ENCODE results near the gene RUNX2. TPM values are rescaled to one million over a fixed set of nuclear protein-coding genes. Genes with fewer than 3 reads are reported as not detected.
"Not testable (repeated sequence)": the region's sequence is repeated elsewhere in the genome, so short reads cannot be mapped to it uniquely, and the experiment has no call there.

The RUNX2 gene
- total RNA-seq, 1 donor from 2014 or later = not detected

- no peak for DNase-seq (ENCODE audit: low read depth in 2 of 2)
Observed at GRCh38 chr6:45553730-45554344, 225.7 kb downstream of the RUNX2 start.

- no peak for DNase-seq (ENCODE audit: low read depth in 2 of 2)
Observed at GRCh38 chr6:45554591-45554990, 226.5 kb downstream of the RUNX2 start.

DNA sequence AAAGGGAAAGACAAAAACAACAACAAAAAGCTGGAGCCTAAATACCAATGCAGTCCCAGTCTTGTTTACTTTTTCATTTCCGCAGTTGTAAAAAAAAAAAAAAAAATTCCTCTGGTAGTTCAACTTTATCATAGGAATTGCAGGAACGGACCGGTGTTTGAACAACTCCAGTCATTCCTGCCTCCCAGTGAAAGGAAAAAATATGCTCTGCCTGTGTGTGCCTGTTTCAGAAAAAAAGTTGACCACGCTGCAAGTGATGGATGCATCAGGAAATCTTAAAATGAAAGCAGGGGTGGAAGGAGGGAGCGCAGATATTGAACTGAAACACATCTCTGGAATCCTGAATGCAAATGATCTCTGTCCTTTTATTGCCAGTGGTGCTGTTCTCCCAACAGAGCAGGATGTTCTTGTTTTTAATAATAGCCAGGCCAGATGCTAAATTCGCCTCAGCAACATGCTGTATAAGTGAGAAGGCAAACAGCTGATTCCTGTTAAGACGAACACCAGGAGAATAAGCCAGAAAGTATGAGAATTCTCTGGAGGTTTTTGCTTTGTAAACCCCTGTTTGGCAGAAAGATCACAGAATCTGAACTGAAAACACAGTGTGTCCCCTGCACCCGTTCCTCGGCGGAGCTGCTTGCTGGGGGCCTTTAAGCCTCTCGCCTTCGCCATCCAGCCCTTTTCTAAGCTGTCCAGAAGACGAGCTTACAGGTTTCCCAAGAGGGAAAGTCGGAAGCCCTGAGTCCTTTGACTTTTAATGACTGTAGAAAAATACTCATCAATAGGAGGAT, 228.0 kb downstream of the RUNX2 start:
- no peak for DNase-seq (ENCODE audit: low read depth in 2 of 2)

- DNase-seq (ENCODE audit: low read depth in 2 of 2) = no peak
Observed at GRCh38 chr6:45556828-45557227, 228.7 kb downstream of the RUNX2 start.

GRCh38 chr6:45557454-45557853, 229.3 kb downstream of the RUNX2 start:
- no peak for DNase-seq (ENCODE audit: low read depth in 2 of 2)

DNA sequence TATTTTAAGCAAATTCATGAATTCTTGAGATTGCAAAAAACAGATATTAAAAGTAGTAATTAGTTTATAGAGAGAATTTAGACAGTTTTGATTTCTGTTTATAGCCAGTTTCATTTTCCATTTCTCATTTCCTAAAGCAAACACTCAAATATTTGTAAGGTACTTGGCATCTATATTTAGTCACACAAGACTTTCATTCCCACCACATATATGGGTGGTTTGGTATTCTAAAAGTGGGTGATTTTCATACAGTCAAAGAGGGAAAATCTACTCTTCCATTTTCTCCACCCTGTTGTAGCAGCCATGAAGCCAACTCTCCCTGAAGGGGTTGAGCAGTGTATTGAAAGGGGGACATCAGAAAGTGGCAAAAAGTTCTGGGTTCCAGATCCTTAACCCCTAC, 230.7 kb downstream of the RUNX2 start:
- no peak for DNase-seq (ENCODE audit: low read depth in 2 of 2)

GRCh38 chr6:45560321-45560820, 232.2 kb downstream of the RUNX2 start:
- not testable (repeated sequence) for DNase-seq (ENCODE audit: low read depth in 2 of 2)

DNA sequence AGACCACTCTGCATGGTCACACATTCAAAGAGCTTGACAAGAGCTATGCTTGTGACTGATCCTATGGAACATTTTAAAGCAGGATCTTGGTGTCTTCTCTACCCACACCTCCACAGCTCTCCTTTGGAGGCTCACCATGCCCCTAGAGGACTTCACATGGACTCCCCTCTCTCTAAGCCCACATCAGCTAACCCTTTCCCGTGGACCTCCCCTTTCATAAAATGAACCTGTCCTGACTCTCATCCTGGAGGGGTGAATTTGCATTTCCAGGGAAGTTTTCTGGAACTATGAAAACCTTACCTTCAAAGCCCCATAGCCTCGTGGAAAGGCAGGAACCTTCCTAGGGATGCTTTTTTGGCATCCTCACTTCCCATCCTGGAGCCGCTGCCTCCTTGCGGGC, 234.0 kb downstream of the RUNX2 start:
- DNase-seq (ENCODE audit: low read depth in 2 of 2) = no peak

DNA sequence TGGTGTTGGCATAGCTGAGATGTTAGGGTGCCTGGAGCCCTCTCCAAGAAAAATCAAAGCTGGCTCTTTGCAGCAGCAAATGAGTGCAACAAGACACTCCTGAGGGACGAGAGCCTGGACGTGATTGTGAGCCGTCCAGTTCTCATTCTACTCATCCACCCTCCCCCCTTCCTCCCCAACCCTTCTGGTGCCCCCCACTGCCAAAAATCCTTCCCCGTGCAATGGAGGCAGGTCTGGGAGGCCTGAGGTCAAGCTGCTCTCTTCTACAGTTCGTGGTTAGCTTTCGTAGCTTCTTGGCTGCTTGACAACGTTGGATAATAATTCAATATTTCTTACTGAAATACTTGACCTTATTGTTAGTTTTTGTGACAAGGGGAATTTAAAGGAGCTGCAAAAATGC, 234.9 kb downstream of the RUNX2 start:
- DNase-seq (ENCODE audit: low read depth in 2 of 2) = no peak

DNA sequence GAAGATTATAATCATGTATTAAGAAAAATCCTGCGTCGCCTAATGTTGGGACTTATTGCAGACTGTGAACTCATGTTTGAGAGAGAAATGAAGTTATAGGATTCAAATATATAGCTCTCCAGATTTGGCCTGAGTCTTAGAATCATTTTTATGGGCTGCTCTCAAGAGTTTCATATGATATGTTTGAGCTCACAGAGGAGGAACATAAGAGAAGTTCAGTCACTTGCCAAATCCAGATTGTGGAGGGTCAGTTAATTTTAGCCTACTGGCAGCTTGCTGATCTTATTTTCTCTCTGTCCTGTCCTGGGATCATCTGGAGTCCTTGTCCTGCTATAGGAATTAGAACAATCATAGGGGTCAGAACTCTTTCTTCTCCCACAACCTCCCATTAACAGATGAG, 235.7 kb downstream of the RUNX2 start:
- no peak for DNase-seq (ENCODE audit: low read depth in 2 of 2)

DNA sequence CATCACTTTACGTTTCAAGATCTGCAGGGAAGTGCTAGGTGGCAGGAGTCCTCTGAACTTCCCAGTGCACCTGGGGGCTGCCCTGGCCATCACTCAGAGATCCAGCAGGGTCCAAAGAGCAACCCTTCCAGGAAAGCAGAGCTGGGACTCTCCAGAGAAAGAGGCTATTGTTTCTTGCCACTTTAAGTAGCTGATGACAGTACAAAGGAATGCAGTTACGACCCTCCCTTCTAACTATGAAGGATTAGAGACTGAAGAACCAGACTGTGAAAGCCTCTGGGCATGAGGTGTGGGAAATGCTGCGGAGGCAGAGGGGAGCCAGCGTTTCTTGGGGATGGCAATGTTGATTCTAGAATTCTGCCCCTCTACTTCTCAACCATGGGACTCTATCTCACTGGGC, 238.8 kb downstream of the RUNX2 start:
- no peak for DNase-seq (ENCODE audit: low read depth in 2 of 2)

DNA sequence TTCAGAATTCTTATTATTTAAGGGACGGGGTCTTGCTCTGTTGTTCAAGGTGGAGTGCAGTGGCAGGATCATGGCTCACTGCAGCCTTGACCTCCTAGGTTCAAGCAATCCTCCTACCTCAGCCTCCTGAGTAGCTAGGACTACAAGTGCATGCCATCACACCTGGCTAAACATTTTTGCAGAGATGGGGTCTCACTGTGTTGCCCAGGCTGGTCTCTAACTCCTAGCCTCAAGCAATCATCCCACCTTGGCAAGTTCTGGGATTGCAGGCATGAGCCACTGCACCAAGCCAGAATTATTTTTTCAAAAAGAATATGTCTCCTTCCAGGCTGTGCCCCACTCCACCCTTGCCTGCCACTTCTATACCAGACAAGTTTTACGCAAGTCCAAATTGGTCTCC, 239.7 kb downstream of the RUNX2 start:
- DNase-seq (ENCODE audit: low read depth in 2 of 2) = no peak

GRCh38 chr6:45568626-45569025, 240.5 kb downstream of the RUNX2 start:
- no peak for DNase-seq (ENCODE audit: low read depth in 2 of 2)

- DNase-seq (ENCODE audit: low read depth in 2 of 2) = no peak
Observed at GRCh38 chr6:45569210-45569945, 241.2 kb downstream of the RUNX2 start.

DNA sequence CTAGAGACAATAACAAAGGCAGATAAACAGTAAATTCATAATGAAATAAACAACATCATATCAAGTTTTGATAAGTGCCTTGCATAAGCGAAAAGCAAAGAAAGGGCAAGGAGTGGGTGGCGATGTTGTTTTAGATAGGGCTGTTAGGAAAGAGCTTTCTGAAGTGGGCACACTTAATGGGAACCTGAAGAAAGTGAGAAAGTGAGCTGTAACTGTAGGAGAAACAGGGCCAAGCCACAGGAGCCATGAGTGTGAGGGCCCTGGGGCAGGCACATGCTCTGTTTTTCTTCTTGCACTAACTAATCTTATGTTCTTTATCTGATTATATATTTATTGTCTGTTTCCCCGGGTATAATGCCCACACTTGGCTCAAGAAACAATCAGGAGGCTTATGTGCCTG, 243.0 kb downstream of the RUNX2 start:
- no peak for DNase-seq (ENCODE audit: low read depth in 2 of 2)

- DNase-seq (ENCODE audit: low read depth in 2 of 2) = no peak
Observed at GRCh38 chr6:45572833-45573232, 244.7 kb downstream of the RUNX2 start.

GRCh38 chr6:45574014-45574461, 245.9 kb downstream of the RUNX2 start:
- DNase-seq (ENCODE audit: low read depth in 2 of 2) = no peak

DNA sequence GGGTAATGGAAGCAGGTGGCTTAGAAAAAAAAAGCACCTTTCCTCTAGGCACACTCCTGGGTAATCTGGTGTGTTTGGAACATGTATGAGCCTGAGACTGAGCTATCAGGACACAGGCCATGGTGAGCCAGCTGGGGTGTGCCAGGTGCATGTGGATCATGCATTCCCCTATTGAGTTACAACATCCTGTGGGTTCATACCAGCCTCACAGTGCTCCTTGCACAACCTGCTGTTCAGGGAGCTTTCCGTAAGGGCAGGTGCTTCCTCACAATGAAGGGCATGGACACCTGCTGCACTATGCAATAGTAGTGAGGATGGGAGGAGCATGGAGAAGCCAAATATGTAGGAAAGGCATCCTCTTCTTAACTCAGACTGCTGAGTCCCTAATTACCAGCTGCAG, 246.8 kb downstream of the RUNX2 start:
- DNase-seq (ENCODE audit: low read depth in 2 of 2) = no peak

DNA sequence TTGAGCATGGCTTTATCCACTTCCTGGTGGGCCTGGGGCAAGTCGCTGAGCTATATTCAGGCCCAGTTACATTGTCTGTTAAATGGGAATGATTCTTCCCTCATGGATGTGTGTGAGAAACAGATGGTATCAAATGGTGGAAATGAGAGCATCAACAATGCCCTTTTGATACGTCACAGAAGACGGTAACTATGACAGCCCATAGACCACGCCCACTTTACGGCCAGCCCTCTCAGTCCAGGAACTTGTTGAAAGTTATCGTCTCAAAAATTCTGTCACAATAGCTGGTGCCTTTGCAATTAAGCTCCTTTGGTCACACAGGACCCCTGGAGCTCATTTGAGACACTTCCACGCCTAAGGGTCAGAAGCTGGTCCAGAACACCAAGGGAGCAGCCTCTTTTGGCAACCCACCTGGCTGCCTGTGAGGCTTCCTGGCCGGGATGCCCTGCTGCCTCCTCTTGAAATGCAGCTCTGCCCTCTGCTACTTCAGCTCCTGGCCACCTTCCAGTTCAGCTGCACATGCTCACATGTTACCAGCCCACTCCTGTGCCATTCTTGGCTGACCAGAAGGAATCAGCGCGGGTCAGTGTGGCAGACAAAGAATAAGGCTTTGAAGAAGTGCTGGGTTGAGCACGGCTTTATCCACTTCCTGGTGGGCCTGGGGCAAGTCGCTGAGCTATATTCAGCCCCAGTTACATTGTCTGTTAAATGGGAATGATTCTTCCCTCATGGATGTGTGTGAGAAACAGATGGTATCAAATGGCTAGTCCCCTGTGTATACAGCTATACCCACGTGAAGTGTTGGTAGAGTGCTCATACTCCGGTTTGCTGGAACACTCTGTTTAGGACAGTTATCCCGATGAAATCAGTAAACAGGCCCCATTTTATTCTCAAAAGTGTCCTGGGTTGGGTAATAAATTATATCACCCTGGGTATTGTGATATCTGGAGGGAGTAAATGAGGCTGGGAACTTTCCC, 248.8 kb downstream of the RUNX2 start:
- DNase-seq (ENCODE audit: low read depth in 2 of 2) = no peak

DNA sequence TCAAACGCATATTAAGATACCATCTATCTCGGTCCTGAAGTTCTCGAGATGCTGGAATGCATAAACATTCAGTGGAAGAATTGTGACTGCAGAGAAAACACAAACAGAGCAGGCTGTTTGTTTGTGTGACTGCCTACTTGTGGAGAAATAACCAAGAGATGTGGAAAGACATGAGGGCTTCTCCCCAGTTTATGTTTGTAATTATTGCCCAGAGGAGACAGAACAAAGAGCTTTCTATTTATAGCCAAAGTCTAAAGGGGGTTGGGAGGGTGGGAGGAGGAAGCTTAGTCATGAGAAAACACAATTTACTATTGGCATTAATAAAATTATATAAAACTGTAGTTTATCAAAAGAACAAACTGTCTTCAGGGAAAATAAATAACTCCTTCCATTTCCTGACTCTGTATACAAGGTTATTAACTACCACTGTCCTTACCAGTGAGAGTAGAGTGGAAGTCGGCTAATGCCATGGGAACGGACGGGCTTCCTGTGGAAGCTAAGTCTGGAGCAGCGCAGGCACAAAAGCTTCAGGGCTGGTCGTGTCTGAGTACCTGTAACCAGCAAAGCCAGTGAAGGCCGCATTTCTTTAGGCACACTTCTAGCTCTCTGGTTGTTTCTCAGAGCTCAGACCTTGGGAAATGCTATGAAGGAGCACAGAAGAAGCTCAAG, 249.8 kb downstream of the RUNX2 start:
- DNase-seq (ENCODE audit: low read depth in 2 of 2) = peak in 1 of 2 donors; percentile 52

DNA sequence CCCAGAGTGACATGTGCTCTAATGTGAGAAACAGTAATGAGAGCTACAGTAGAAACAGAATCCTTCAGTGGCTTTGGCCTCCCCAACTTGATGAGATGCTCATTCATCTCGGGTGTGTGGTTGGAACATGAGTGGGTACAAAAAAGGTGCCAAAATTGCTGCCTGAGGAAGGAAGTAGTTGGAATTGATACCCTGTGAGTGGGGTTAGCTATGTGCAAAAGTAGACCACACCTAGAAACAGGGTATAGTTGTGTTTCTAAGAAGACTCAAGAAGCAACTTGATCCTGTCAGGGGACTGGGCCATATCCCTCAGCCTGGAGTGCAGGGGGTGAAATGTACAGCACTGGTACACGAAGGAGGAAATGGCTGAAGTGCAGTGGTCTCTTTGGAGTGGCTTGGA, 256.0 kb downstream of the RUNX2 start:
- DNase-seq (ENCODE audit: low read depth in 2 of 2) = no peak
